Sigmoid colon (tissue), 7 donors: ENCODE data around the gene LARGE1. TPM values are rescaled to one million over a fixed set of nuclear protein-coding genes. Genes with fewer than 3 reads are reported as not detected.

ENCODE experiments used
- DNase-seq: peaks from one replicate; pipeline ENCODE4 v3.0.0-alpha.2; 2019
- H3K27ac ChIP-seq, 4 donors: fragments of 200-600 bp; sonication (generic); one replicate each; pipeline ENCODE4 v1.5.1; 2016 to 2019; ENCODE audit warnings: mild to moderate bottlenecking in 1 of 4
- H3K27me3 ChIP-seq, 3 donors: fragments of 200-600 bp; sonication (generic); one replicate each; pipeline ENCODE4 v1.5.1; 2019; ENCODE audit warnings: mild to moderate bottlenecking in 1 of 3
- H3K36me3 ChIP-seq, 4 donors: fragments of 200-600 bp; sonication (generic); one replicate each; pipeline ENCODE4 v1.5.1; 2016 to 2019
- H3K4me1 ChIP-seq, 4 donors: fragments of 200-600 bp; sonication (generic); one replicate each; pipeline ENCODE4 v1.5.1; 2017 to 2019
- H3K4me3 ChIP-seq, 4 donors: fragments of 200-600 bp; sonication (generic); one replicate each; pipeline ENCODE4 v1.5.1; 2017 to 2019; ENCODE audit warnings: mild to moderate bottlenecking in 2 of 4, moderate library complexity in 1 of 4
- H3K9me3 ChIP-seq, 4 donors: fragments of 200-600 bp in 3 of 4; sonication (generic) in 3 of 4; one replicate each; pipeline versions ENCODE4 v1.5.1 to v1.6.1; 2013 to 2019
- EP300 ChIP-seq, 4 donors: sonication (generic); formaldehyde crosslinking; IDR thresholded peaks; one replicate each; pipeline ENCODE4 v1.6.1; 2017; ENCODE audit warnings: antibody characterized with exemption in 4 of 4
- POLR2A ChIP-seq, 2 donors: fragments of 450-650 bp; IDR thresholded peaks; one replicate each; pipeline ENCODE4 v1.6.1; 2016; ENCODE audit warnings: antibody characterized with exemption in 2 of 2, mild to moderate bottlenecking in 2 of 2, moderate library complexity in 2 of 2
- POLR2AphosphoS5 ChIP-seq, 4 donors: sonication (generic); formaldehyde crosslinking; IDR thresholded peaks; one replicate each; pipeline ENCODE4 v1.6.1; 2017; ENCODE audit warnings: antibody characterized with exemption in 4 of 4
- WGBS, 2 donors: extraction: QIAGEN DNeasy Blood & Tissue Kit; methylation state at CpG; one replicate each; pipeline ENCODE4 v1.1.7; 2013; 5-methylcytosine and 5-hydroxymethylcytosine counted together
- intact Hi-C: fragments of 100-400 bp; cut with DNase I; formaldehyde crosslinking; loops from one replicate; pipeline ENCODE4 v1.15.1; 2023
- polyA plus RNA-seq, 3 donors: library from polyadenylated mRNA; stranded (reverse); fragments of 200-250 nt; gene quantifications; one replicate each; pipeline ENCODE4 v1.2.3, GENCODE V29; 2013
- total RNA-seq, 4 donors: library from RNA; depleted of rRNA; stranded (reverse); fragments of >200 nt; gene quantifications; one replicate each; pipeline ENCODE4 v1.1.0, GENCODE V29; 2016
- TF ChIP-seq, protein P1 (sequence below), 4 experiments: fragments of 450-650 bp in 3 of 4; fragments of 200-600 bp in 1 of 4; IDR thresholded peaks; one replicate each; pipeline ENCODE4 v1.5.1; 2016 to 2019; ENCODE audit warnings: antibody characterized with exemption in 4 of 4, mild to moderate bottlenecking in 3 of 4, moderate library complexity in 2 of 4
- donor health status: healthy with polysubstance abuse.
- donor health status: Bipolar disorder and iron deficiency.
- donor health status: healthy.

Gene LARGE1
- total and polyA plus RNA-seq, 7 donors: 5.8 to 74.4 (median 38.0) TPM

GRCh38 chr22:33758961-33759360 is 161.3 kb downstream of the LARGE1 start:
- Histone ChIP-seq H3K4me1 (peaks cover 0 to 24% (median 19%) of the 10 kb centered on the region in 4 donors), H3K27ac (no peak overlapping the region), H3K9me3 (no peaks in the 10 kb centered on the region), H3K36me3 (peaks cover 0 to 17% (median 2%) of the 10 kb centered on the region in 4 donors), H3K4me3 (no peak overlapping the region), H3K27me3 (no peaks in the 10 kb centered on the region)
- no peak for DNase-seq
- no peak for TF ChIP-seq POLR2A (IDR thresholded peaks at IDR 0.05)
- no peak for TF ChIP-seq EP300 (IDR thresholded peaks at IDR 0.05)
- TF ChIP-seq POLR2AphosphoS5 (IDR thresholded peaks at IDR 0.05): no peak
- TF ChIP-seq, protein P1, sequence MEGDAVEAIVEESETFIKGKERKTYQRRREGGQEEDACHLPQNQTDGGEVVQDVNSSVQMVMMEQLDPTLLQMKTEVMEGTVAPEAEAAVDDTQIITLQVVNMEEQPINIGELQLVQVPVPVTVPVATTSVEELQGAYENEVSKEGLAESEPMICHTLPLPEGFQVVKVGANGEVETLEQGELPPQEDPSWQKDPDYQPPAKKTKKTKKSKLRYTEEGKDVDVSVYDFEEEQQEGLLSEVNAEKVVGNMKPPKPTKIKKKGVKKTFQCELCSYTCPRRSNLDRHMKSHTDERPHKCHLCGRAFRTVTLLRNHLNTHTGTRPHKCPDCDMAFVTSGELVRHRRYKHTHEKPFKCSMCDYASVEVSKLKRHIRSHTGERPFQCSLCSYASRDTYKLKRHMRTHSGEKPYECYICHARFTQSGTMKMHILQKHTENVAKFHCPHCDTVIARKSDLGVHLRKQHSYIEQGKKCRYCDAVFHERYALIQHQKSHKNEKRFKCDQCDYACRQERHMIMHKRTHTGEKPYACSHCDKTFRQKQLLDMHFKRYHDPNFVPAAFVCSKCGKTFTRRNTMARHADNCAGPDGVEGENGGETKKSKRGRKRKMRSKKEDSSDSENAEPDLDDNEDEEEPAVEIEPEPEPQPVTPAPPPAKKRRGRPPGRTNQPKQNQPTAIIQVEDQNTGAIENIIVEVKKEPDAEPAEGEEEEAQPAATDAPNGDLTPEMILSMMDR (IDR thresholded peaks at IDR 0.05): no peak
- intact Hi-C loops: no loop called here

GRCh38 chr22:33757802-33758483 is 162.3 kb downstream of the LARGE1 start:
- Histone ChIP-seq H3K9me3 (no peaks in the 10 kb centered on the region), H3K36me3 (peaks cover 0 to 17% (median 2%) of the 10 kb centered on the region in 4 donors), H3K4me3 (no peak overlapping the region), H3K27me3 (no peaks in the 10 kb centered on the region), H3K27ac (peak overlapping the region in 3 of 4 donors; percentile 23 to 48 (median 29)), H3K4me1 (peaks cover 0 to 24% (median 19%) of the 10 kb centered on the region in 4 donors)
- TF ChIP-seq POLR2AphosphoS5 (IDR thresholded peaks at IDR 0.05) (no peak), POLR2A (IDR thresholded peaks at IDR 0.05) (no peak), EP300 (IDR thresholded peaks at IDR 0.05) (no peak)
- TF ChIP-seq, protein P1 (IDR thresholded peaks at IDR 0.05): no peak
- DNase-seq: no peak
- intact Hi-C loops: no loop called here
- WGBS, 2 donors: 73 to 78% methylated on average over 9 of the region's 9 CpGs

GRCh38 chr22:33757041-33757801 is 163.1 kb downstream of the LARGE1 start:
- no peak overlapping the region for H3K4me3 ChIP-seq
- peaks cover 0 to 24% (median 19%) of the 10 kb centered on the region in 4 donors for H3K4me1 ChIP-seq
- TF ChIP-seq EP300 (IDR thresholded peaks at IDR 0.05): no peak
- TF ChIP-seq POLR2AphosphoS5 (IDR thresholded peaks at IDR 0.05): no peak
- TF ChIP-seq, protein P1 (IDR thresholded peaks at IDR 0.05): no peak
- TF ChIP-seq POLR2A (IDR thresholded peaks at IDR 0.05): no peak
- intact Hi-C loops: no loop called here
- no peaks in the 10 kb centered on the region for H3K27me3 ChIP-seq
- WGBS, 2 donors: 79 to 82% methylated on average over 15 of the region's 15 CpGs
- DNase-seq: no peak
- peak overlapping the region in 3 of 4 donors; percentile 23 to 48 (median 29) for H3K27ac ChIP-seq
- H3K36me3 ChIP-seq: peaks cover 0 to 17% (median 2%) of the 10 kb centered on the region in 4 donors
- no peaks in the 10 kb centered on the region for H3K9me3 ChIP-seq

DNA sequence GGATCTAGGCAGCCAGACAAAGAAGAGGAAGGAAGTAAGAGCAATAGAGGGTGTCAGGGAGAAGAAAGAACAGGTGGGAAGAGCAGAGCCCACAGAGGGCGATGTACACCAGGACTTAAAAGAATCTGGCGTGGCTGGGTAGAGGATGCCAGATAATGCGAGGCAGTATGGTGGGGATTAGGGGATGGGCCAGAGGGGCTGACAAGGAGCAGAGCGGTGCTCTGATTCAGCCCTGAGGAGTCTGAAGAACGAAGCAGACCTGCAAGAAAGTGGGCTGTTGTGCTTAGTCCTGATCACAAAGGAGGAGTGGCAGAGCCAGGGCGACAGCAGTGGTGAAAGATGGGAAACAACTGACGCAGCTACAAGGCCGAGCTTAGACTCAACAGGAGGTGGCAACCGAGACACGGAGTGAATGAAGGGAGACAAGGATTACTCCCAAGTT is 163.7 kb downstream of the LARGE1 start:
- intact Hi-C loops: no loop called here
- peak overlapping the region in 2 of 4 donors; percentile 23 to 48 for H3K27ac ChIP-seq
- H3K4me1 ChIP-seq: peaks cover 0 to 24% (median 19%) of the 10 kb centered on the region in 4 donors
- TF ChIP-seq POLR2AphosphoS5 (IDR thresholded peaks at IDR 0.05): no peak
- TF ChIP-seq EP300 (IDR thresholded peaks at IDR 0.05): no peak
- TF ChIP-seq POLR2A (IDR thresholded peaks at IDR 0.05): no peak
- TF ChIP-seq, protein P1 (IDR thresholded peaks at IDR 0.05): no peak
- no peaks in the 10 kb centered on the region for H3K9me3 ChIP-seq
- 73 to 82% methylated on average over 10 of the region's 10 CpGs for WGBS, 2 donors
- H3K36me3 ChIP-seq: peaks cover 0 to 17% (median 2%) of the 10 kb centered on the region in 4 donors
- no peaks in the 10 kb centered on the region for H3K27me3 ChIP-seq
- H3K4me3 ChIP-seq: no peak overlapping the region
- no peak for DNase-seq
